Esophagus (tissue), 2 donors: Measurements from ENCODE around the gene CHI3L1. TPM values are rescaled to one million over a fixed set of nuclear protein-coding genes. Genes with fewer than 3 reads are reported as not detected.

ENCODE experiments used
- H3K27ac ChIP-seq, 2 donors: one replicate each; pipeline ENCODE4 v1.5.1; 2013; ENCODE audit warnings: low read depth in 2 of 2, mild to moderate bottlenecking in 2 of 2, inconsistent platforms in 1 of 2, low read length in 1 of 2, moderate library complexity in 1 of 2
- H3K27me3 ChIP-seq, 2 donors: one replicate each; pipeline ENCODE4 v1.6.1; 2013; ENCODE audit warnings: low read length in 2 of 2, control low read depth in 1 of 2, mild to moderate bottlenecking in 1 of 2; ENCODE audit not compliant: insufficient read depth in 2 of 2, control insufficient read depth in 1 of 2
- H3K36me3 ChIP-seq, 2 donors: one replicate each; pipeline ENCODE4 v1.6.1; 2013; ENCODE audit warnings: low read length in 1 of 2; ENCODE audit not compliant: control insufficient read depth in 2 of 2, insufficient read depth in 2 of 2
- H3K4me1 ChIP-seq, 2 donors: one replicate each; pipeline ENCODE4 v1.6.1; 2013; ENCODE audit warnings: low read length in 1 of 2; ENCODE audit not compliant: control insufficient read depth in 2 of 2, insufficient read depth in 2 of 2
- H3K4me3 ChIP-seq, 2 donors: one replicate each; pipeline ENCODE4 v1.5.1; 2013; ENCODE audit warnings: low read length in 2 of 2, mild to moderate bottlenecking in 2 of 2, low read depth in 1 of 2, moderate library complexity in 1 of 2
- H3K9me3 ChIP-seq, 2 donors: one replicate each; pipeline ENCODE4 v1.6.1; 2013; ENCODE audit warnings: mild to moderate bottlenecking in 2 of 2, low read depth in 1 of 2, low read length in 1 of 2, moderate library complexity in 1 of 2; ENCODE audit not compliant: control insufficient read depth in 2 of 2, insufficient read depth in 1 of 2
- WGBS, 2 donors: extraction: QIAGEN DNeasy Blood & Tissue Kit; methylation state at CpG; one replicate each; pipeline ENCODE4 v1.1.7; 2013; 5-methylcytosine and 5-hydroxymethylcytosine counted together
- polyA plus RNA-seq, 2 donors: library from polyadenylated mRNA; stranded (reverse); fragments of 200-250 nt; gene quantifications; one replicate each; pipeline ENCODE4 v1.2.3, GENCODE V29; 2013
- donor health status: healthy with polysubstance abuse.
- donor health status: Bipolar disorder and iron deficiency.

The CHI3L1 gene
- polyA plus RNA-seq, 2 donors = 3.3 to 19.6 TPM

DNA sequence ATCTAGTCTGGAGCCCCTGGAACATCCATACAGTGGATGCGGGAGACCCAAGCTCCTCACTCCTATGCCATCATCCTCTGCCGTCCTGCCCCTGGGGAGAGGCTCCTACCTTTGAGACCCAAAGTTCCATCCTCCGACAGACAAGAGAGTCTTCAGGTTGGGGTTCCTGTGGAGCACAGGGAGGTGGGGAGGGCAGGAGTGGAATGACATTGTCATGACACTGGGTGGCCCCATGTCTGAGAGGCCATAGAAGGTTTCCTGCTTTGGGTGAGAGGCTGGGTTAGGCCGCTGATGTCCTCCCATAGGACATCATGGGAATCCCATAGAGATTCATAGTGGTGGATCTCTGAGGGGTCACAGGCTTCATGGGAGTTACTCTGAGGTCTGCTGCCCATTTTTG lies 2.0 kb downstream of the CHI3L1 start:
- WGBS, 2 donors = 71 to 97% methylated on average over 4 of the region's 4 CpGs
- Histone ChIP-seq H3K4me1 (peaks cover 3 to 13% of the 10 kb centered on the region in 2 donors), H3K4me3 (no peak overlapping the region), H3K27ac (no peak overlapping the region), H3K36me3 (no peaks in the 10 kb centered on the region), H3K9me3 (no peaks in the 10 kb centered on the region), H3K27me3 (no peaks in the 10 kb centered on the region)

DNA sequence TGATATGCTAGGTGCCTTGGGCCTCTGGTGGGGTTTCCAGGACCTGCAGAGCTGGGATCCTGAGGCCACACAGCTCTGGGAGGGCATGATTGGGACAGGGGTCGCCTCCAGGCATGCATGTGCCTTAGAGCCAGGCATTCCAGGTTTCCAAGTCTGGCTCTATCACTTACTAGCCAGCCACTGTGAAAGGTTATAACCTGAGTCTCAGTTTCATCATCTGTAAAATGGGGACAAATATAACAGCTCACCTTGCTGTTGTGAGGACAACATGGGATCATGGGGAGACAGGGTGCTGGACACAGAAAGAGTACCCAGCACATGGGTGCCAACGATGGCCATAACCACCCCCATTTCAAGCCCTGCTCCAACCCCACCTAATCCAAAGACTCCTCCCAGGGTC lies 2.7 kb downstream of the CHI3L1 start:
- Histone ChIP-seq H3K27ac (no peak overlapping the region), H3K36me3 (no peaks in the 10 kb centered on the region), H3K4me1 (peaks cover 3 to 13% of the 10 kb centered on the region in 2 donors), H3K9me3 (no peaks in the 10 kb centered on the region), H3K27me3 (no peaks in the 10 kb centered on the region), H3K4me3 (no peak overlapping the region)
- 84 to 87% methylated on average over 2 of the region's 2 CpGs for WGBS, 2 donors

DNA sequence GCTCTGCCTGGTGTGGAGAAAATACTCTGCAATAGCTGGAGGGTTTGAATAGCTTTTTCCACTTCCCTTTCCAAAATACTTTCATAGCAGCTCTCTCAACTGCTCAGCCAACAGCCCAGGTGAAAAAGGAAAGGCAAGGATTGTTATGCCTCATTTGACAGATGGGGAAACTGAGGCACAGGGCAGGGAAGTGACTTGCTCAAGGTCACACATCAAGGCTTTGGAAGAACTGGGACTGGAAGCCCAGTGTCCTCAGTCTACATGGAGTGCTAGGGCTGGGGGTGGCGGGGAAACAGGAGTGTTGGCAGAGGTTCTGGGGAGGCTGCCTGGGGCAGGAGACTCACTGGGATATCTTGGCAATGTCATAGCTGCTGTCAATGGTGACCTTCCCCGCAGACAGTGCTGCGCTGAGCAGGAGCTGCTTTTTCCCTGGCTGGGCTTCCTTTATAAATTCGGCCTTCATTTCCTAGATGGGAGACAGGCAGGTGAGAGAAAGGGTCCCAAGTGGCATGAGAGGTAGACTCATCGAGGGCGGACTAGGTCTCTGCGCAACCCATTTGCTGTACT lies 4.0 kb downstream of the CHI3L1 start:
- WGBS, 2 donors = 83 to 92% methylated on average over 7 of the region's 7 CpGs
- Histone ChIP-seq H3K4me3 (no peak overlapping the region), H3K27ac (no peak overlapping the region)

DNA sequence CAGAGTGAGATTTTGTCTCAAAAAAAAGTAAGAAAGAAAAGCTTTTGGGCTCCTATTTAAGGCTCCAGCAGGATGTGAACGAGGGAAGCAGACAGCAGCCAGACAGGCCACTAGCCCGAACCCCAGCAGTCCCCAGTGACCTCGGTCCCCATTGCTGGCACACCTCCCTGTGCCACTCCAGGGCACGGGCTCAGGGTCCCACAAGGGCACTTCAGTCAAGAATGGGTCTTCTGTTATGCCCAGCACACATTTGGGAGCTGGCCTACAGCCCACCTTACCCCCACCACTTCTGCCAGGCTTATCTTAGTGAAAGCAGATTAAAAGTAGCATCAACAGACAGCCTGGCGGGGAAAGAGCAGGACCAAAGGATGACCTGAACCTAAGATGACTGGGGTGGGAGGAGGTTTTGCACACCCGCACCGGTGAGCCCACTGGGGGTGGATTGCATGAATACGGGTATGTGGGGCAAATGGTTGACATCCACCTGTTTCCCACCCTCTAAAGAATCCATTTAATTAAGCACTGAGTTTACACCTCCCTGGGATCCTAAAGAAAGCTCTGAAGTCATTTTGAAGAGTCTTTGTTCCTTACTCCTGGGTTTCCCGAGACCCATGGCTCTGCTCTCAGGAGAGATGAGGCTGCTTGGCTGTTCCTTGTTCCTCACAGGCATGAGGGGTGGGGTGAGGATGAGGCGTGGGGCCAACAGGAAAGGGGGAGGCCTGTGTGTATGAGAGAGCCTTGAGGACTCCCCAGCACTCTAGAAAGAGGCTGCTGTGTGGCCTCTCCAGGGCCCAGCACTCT lies 4.7 kb downstream of the CHI3L1 start:
- no peaks in the 10 kb centered on the region for H3K27me3 ChIP-seq
- H3K27ac ChIP-seq = no peak overlapping the region
- H3K4me3 ChIP-seq = no peak overlapping the region
- H3K36me3 ChIP-seq = no peaks in the 10 kb centered on the region
- no peaks in the 10 kb centered on the region for H3K9me3 ChIP-seq
- 68 to 83% methylated on average over 10 of the region's 10 CpGs for WGBS, 2 donors
- peaks cover 3 to 10% of the 10 kb centered on the region in 2 donors for H3K4me1 ChIP-seq

More for the DNA sequence above, 4.0 kb downstream of the CHI3L1 start:
- Histone ChIP-seq H3K4me1 (peaks cover 3 to 13% of the 10 kb centered on the region in 2 donors), H3K27me3 (no peaks in the 10 kb centered on the region), H3K9me3 (no peaks in the 10 kb centered on the region), H3K36me3 (no peaks in the 10 kb centered on the region)

DNA sequence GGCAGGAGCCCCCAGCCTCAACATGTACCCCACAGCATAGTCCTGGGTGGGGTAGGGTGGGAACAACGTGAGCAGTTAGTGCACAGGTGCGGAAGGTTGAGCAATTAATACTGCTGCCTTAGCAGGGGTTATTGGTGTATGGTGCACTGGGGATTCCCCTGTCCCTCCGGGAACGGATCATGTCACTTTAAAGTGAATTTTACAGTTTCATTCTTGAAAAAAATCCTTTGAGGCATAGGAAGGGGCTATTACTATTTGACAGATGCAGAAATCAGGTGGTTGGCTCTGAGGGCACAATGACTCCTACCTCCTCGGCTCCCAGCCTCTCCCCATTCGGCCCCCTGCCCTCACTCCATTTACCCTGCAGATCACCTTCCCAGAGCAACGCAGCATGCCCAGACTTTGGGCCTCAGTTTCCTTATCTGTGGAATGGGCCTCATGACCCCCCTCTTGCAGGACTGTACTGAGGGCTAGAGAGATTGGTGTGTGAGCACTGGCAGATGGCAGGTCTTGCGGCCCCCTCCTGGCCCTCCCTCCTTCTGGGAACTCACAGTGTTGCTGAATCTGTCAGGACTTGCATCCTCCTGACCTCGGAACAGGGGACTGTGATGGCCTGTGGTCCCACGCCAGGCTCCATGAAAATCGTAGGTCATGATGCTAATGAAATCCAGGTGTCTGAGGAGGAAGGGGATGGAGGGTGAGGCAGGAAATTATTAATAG lies 5.7 kb downstream of the CHI3L1 start:
- no peak overlapping the region for H3K4me3 ChIP-seq
- no peaks in the 10 kb centered on the region for H3K27me3 ChIP-seq
- H3K9me3 ChIP-seq = no peaks in the 10 kb centered on the region
- 69 to 85% methylated on average over 11 of the region's 11 CpGs for WGBS, 2 donors
- H3K4me1 ChIP-seq = peaks cover 3 to 4% of the 10 kb centered on the region in 2 donors
- H3K36me3 ChIP-seq = no peaks in the 10 kb centered on the region
- H3K27ac ChIP-seq = no peak overlapping the region

DNA sequence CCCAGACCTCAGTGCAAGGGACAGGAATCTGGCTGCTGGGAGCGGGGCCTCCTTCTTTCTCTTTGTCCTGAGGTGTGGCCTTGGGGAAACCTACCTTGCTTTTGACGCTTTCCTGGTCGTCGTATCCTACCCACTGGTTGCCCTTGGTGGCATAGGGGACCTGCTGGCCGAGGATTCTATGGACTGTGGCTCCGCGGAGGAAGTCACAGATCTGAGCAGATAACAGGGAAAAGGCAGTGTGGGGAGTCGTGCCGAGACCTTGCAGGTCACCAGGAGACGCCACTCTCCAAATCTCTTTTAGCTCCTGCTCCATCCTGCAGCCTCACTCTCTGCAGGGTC lies 6.9 kb downstream of the CHI3L1 start:
- Histone ChIP-seq H3K36me3 (no peaks in the 10 kb centered on the region), H3K4me3 (no peak overlapping the region), H3K27ac (no peak overlapping the region), H3K27me3 (no peaks in the 10 kb centered on the region), H3K9me3 (no peaks in the 10 kb centered on the region), H3K4me1 (peaks cover 0 to 3% of the 10 kb centered on the region in 2 donors)
- WGBS, 2 donors = 87 to 92% methylated on average over 10 of the region's 10 CpGs

DNA sequence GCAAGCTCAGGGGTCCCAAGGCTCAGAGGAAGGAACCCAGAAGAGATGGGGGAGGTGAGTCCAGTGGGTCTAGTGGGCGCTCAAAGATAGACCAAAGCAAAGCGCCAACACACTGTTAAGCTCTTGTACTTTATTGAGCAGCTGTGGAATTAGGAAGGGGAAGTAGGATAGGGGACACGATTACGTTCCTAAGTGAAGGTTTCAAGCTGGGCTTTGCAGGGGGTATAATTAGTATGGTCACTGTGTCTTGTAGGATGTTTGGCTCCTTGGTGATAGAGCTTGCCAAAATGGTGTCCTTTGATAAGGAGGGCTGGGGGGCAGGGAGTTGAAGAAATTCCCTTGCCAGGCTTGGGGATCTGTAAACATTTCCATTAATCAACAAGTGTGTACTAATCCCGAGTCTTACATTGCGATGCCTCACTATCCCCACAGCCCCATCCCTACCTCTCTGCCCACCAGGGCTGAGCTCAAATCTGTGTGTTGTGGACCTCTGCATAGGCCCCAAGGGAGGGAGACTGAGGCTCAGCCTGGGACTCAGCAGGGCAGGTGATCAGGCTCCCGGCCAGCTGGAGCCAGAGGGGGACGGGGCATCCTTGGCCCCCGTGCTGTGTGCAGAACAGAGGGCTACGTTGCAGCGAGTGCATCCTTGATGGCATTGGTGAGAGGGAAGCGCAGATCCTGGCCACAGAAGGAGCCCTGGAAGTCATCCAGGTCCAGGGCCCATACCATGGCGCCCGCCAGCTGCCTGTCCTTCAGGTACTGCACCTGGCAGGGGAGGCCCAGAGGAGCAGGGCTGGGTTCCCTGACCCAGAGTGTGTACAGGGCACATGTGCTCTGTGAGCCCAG lies 7.5 kb downstream of the CHI3L1 start:
- no peaks in the 10 kb centered on the region for H3K27me3 ChIP-seq
- H3K4me1 ChIP-seq = peaks cover 0 to 3% of the 10 kb centered on the region in 2 donors
- WGBS, 2 donors = 91 to 93% methylated on average over 14 of the region's 14 CpGs
- H3K4me3 ChIP-seq = no peak overlapping the region
- no peaks in the 10 kb centered on the region for H3K36me3 ChIP-seq
- no peak overlapping the region for H3K27ac ChIP-seq
- no peaks in the 10 kb centered on the region for H3K9me3 ChIP-seq

DNA sequence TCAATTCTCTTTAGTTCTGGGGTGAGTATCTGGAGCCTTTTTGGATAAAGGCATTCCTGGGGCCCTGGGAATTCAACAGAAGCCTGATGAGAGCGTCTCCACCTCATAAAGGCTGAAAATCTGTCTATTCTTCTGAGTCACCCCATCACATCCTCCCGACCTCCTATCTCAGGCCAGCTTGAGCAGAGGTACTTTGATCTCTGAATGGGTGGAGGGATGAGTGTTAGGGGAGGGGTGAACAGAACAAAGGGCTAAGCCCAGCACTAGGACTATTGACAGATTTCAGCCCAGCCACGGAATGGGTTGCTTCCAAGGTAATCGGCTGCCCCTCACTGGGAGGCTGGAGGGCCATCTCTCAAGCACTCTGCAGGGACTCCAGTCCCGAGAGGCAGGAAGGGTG lies 8.4 kb downstream of the CHI3L1 start:
- Histone ChIP-seq H3K4me3 (no peak overlapping the region), H3K36me3 (no peaks in the 10 kb centered on the region), H3K27ac (no peak overlapping the region), H3K4me1 (peaks cover 0 to 3% of the 10 kb centered on the region in 2 donors), H3K9me3 (no peaks in the 10 kb centered on the region), H3K27me3 (no peaks in the 10 kb centered on the region)
- WGBS, 2 donors = 64 to 65% methylated on average over 5 of the region's 5 CpGs

DNA sequence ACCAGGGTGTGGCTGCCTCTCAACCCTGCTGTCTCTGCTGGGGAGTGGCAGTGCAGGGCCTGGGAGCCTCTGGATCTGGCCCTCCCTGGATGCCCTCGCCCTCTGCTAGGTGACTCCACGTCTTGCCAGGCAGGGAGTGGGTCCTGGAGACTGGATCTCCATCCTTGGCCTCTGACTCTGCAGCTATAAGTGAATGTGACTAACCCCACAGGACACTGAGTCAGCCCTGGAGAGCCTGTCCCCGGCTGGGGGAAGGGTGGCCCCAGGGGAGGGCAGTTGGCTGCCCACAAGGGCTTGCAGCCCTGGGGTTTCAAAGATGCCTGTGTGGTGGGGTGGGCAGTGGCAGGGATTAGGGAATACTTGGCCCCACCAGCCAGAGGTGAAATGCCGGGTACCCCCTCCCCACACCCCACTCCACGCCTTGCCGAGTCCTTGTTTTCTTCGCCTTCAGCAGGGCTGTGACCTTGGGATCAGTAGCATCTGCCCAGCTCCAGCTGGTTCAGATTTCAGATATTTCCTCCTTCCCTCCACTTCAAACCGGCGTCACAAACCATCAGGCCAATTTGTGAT lies 8.9 kb downstream of the CHI3L1 start:
- Histone ChIP-seq H3K4me1 (peaks cover 0 to 1% of the 10 kb centered on the region in 2 donors), H3K27ac (no peak overlapping the region), H3K9me3 (no peaks in the 10 kb centered on the region), H3K27me3 (no peaks in the 10 kb centered on the region), H3K36me3 (no peaks in the 10 kb centered on the region), H3K4me3 (no peak overlapping the region)
- 47 to 58% methylated on average over 9 of the region's 9 CpGs for WGBS, 2 donors
